ENCODE results near the gene C3orf18. TPM values are rescaled to one million over a fixed set of nuclear protein-coding genes. Genes with fewer than 3 reads are reported as not detected.

The C3orf18 gene
- total and polyA plus RNA-seq, 10 of the 15 experiments (the other 5 are each of a cell fraction or from before 2014, with no cell fraction given) = 0.06 to 3.2 (median 0.66) TPM

- in situ Hi-C loops (cut with MboI) (loop anchor here (5.0 to 25.0 kb wide), 3 partner anchors 35 to 1075 kb away; no protein-coding TSS in a partner anchor), intact Hi-C loops (cut with micrococcal nuclease; ENCODE audit: unreplicated experiment) (no loop called here)
- Histone ChIP-seq H3K27me3 (replicated peaks in 1 of 2; ENCODE audit: control insufficient read depth in 2 of 2, insufficient read depth in 2 of 2, low read length in 1 of 2) (no peaks in the 10 kb centered on the region), H3K4me2 (ENCODE audit: control insufficient read depth, insufficient read depth) (peak overlapping the region; percentile 97), H3K9ac (ENCODE audit: control insufficient read depth, insufficient read depth, low read length) (no peak overlapping the region; the same call in 1 of the 2 replicates), H3K9me3 (replicated peaks; ENCODE audit: control insufficient read depth, insufficient read depth, low read length) (no peaks in the 10 kb centered on the region), H2AFZ (ENCODE audit: control insufficient read depth, low read depth, low read length) (peak overlapping the region; percentile 50), H3K4me3 (peak overlapping the region; percentile 85), H3K79me2 (ENCODE audit: control insufficient read depth, insufficient read depth, low read length) (no peaks in the 10 kb centered on the region), H3K27ac (ENCODE audit: control insufficient read depth, insufficient read depth) (no peak overlapping the region), H3K36me3 (ENCODE audit: control insufficient read depth in 2 of 2, insufficient read depth in 2 of 2, low read length in 1 of 2) (no peaks in the 10 kb centered on the region), H3K4me1 (ENCODE audit: control insufficient read depth, insufficient read depth, low read length) (peaks cover 19% of the 10 kb centered on the region), H4K20me1 (ENCODE audit: control insufficient read depth, insufficient read depth) (no peaks in the 10 kb centered on the region)
- ChIA-PET POLR2A (interaction anchor here (0.6 to 5.0 kb wide), 10 partner anchors 11 to 275 kb away, joined by 3 to 54 read pairs (median 7); partner anchors contain the start of genes C3orf18 and HEMK1), SMC1A (ENCODE audit: uncharacterized antibody, unreplicated experiment) (interaction anchor here (0.7 to 11.4 kb wide), 11 partner anchors 11 to 275 kb away, joined by 3 to 186 read pairs (median 5); partner anchors contain the start of genes C3orf18 and HEMK1), CTCF (interaction anchor here (0.9 to 13.9 kb wide), 24 partner anchors 7 to 889 kb away, joined by 3 to 410 read pairs (median 5); partner anchors contain the start of genes C3orf18 and HEMK1), RAD21 (ENCODE audit: unreplicated experiment) (interaction anchor here (0.7 to 12.9 kb wide), 17 partner anchors 10 to 888 kb away, joined by 3 to 244 read pairs (median 5); partner anchors contain the start of genes C3orf18, CYB561D2, DCAF1 and HEMK1)
- FAIRE-seq (no peak), ATAC-seq (peak; percentile 8; the same call in 2 of the 3 replicates), DNase-seq (ENCODE audit: low read depth, low spot score) (no peak)
- no TSS peak for BruUV-seq (replicated peaks)
- WGBS (ENCODE audit: insufficient coverage, insufficient replicate concordance, low lambda C conversion rate, missing lambda C conversion rate) = 15% methylated on average over 17 of the region's 29 CpGs
- TF ChIP-seq ZNF207 (IDR thresholded peaks at IDR 0.05; ENCODE audit: borderline replicate concordance) (no peak), SPI1 (IDR thresholded peaks at IDR 0.05; ENCODE audit: borderline replicate concordance, insufficient read depth, low read depth, low read length) (no peak), DPF2 (IDR thresholded peaks at IDR 0.05) (0 out of 2 replicates have a peak, but pooled peaks have one; percentile 10), CTCF (IDR thresholded peaks at IDR 0.05 in 2 of 3, conservative IDR thresholded peaks at IDR 0.05 in 1 of 3; ENCODE audit: control insufficient read depth in 2 of 3, extremely low read depth in 1 of 3, insufficient read depth in 1 of 3, low read depth in 3 of 3, low read length in 3 of 3) (no peak), HDGF (IDR thresholded peaks at IDR 0.05) (0 out of 2 replicates have a peak, but pooled peaks have one; percentile 23), NR2F1 (conservative IDR thresholded peaks at IDR 0.05) (peak; percentile 47; the same call in 1 of the 2 replicates), BACH1 (IDR thresholded peaks at IDR 0.05; ENCODE audit: borderline replicate concordance) (no peak)
Measured at GRCh38 chr3:50612234-50612882, 44.8 kb upstream of the C3orf18 start.
